ENCODE data around the gene NCDN.

Gene NCDN

DNA sequence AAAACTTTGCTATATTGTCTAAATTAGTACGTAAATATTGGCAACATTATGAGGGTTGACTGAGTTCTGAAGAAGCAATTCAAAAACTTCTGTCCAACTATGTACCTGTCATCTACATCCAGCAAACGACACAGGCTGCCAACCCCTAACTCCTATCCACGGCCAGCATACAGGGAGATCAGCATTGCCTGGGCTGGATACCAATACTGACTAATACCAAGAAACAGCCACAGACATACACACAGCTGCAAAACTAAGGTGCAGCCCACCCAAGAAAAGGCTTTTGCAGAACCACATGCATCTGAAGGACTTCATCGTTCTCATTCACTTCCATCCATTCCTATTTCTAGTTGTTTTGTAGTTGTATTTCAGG lies 2.4 kb upstream of the NCDN start:
- no peak for DNase-seq

- DNase-seq = no peak
Measured at GRCh38 chr1:35555601-35556477, 1.8 kb upstream of the NCDN start.

- no peak for DNase-seq
Measured at GRCh38 chr1:35556484-35557117, 998 bp upstream of the NCDN start.

- DNase-seq = no peak
Measured at GRCh38 chr1:35557118-35557610, 435 bp upstream of the NCDN start, which contains the start of gene KIAA0319L. Gene KIAA0319L, minus strand, starts transcription at chr1:35557403. Its CDS starts 2,912 bp downstream, at chr1:35554491.

GRCh38 chr1:35558374-35559316 lies 1.0 kb downstream of the NCDN start:
- DNase-seq = no peak

DNA sequence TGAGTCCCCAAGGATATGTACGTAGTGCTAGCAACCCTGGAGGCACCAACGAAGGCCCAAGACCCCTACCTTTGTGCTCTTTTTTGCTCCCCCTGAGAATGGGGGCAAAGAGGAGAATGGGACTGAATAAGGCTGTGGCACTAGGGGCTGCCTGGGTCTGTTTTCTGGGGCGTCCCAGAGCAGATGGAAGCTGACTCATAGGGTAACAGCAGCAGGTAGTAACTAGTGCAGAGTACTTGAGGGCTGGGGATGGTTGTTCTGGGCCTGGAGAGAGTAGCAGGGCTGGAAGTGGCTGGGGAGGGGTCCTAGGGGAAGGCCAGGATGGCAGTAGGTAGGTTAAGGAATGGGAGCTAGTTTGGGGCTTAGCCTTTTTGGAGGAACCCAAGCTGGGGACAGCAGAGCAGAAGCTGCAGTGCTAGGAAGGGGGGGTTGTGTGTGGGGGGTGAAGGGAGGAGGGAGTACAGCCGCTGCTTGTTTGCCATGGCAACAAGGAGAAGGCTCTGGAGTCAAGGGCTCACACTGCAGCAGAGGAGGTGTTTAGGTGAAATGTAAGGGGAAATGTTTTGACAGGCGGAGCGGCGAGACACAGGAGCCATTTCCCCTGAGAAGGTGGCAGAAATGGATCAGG lies 1.8 kb downstream of the NCDN start:
- no peak for DNase-seq

DNA sequence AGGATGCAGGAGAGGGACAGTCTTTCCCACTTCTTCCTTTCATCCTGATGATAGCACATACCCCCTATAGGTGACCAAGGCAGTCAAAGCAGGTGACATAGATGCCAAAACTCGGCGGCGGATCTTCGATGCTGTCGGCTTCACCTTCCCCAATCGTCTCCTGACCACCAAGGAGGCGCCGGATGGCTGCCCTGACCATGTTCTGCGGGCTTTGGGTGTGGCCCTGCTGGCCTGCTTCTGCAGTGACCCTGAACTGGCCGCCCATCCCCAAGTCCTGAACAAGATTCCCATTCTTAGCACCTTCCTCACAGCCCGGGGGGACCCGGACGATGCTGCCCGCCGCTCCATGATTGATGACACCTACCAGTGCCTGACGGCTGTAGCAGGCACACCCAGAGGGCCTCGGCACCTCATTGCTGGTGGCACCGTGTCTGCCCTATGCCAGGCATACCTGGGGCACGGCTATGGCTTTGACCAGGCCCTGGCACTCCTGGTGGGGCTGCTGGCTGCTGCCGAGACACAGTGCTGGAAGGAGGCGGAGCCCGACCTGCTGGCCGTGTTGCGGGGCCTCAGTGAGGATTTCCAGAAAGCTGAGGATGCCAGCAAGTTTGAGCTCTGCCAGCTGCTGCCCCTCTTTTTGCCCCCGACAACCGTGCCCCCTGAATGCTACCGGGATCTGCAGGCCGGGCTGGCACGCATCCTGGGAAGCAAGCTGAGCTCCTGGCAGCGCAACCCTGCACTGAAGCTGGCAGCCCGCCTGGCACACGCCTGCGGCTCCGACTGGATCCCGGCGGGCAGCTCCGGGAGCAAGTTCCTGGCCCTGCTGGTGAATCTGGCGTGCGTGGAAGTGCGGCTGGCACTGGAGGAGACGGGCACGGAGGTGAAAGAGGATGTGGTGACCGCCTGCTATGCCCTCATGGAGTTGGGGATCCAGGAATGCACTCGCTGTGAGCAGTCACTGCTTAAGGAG lies 2.9 kb downstream of the NCDN start:
- DNase-seq = no peak

GRCh38 chr1:35561297-35561971 lies 3.8 kb downstream of the NCDN start:
- no peak for DNase-seq

GRCh38 chr1:35561972-35562680 lies 4.5 kb downstream of the NCDN start:
- DNase-seq = no peak

GRCh38 chr1:35563166-35563565 lies 5.6 kb downstream of the NCDN start:
- DNase-seq = no peak

DNA sequence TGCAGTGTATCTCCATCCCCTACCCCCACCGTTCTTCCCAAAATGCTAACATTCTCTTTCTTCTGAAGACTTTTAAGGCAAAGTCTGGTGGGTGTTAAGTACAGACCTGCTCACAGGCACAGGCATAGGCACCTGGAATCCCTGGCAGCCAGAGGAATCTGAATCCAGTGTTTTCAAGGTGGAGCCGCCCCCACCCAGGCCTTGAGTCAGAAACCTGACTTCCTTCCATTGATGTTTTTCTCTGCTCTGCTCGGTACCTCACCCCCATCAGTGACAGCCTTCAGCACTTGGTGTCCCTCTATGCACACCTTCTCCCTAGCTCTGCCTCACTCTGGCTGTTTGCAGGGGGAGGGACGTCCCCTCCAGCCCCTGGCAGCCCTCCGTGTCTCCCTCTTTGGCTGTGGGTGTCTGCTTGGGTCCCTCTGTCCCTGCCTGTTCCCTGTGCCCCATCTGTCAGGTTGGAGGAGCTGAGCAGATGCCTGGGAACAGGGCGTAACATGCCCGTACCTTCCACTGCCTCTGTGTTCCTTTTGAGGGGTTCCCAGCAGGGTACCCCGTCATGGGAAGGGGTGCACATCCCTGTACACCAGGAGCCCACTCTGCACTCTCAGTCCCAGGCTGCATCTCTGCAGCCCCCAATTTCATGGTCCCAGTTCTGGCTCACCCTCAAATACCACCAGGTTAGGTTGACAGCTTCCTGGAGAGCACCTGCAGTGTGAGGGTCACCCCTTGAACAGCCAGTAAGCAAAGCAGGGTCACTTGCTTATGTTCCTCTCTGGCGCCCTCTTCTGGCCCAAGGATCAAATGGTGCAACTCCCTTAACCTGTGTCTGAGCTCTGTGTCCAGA lies 6.7 kb downstream of the NCDN start:
- DNase-seq = peak; percentile 76 to 84

DNA sequence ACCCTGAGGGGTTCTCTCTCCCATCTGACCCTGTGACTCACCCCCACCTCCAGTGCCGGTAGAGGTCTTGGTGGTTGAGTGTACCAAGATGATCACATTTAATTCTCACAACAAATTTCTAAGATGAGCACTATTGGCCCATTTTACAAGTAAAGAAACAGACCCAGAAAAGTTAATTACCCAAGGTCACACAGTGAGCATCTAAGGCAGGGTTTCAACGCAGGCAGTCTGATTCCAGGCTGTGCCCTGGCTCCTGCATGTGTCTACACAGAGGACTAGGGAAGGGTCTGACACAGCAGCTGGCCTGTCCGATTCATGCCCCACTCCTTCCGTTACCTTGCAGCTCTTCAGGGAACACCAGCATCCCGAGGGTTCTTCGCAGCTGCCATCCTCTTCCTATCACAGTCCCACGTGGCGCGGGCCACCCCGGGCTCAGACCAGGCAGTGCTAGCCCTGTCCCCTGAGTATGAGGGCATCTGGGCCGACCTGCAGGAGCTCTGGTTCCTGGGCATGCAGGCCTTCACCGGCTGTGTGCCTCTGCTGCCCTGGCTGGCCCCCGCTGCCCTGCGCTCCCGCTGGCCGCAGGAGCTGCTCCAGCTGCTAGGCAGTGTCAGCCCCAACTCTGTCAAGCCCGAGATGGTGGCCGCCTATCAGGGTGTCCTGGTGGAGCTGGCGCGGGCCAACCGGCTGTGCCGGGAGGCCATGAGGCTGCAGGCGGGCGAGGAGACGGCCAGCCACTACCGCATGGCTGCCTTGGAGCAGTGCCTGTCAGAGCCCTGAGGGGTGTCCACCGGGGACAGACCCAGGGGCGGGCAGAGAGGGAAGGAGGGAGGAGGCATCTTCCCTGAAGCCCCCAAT lies 7.5 kb downstream of the NCDN start:
- DNase-seq = no peak

GRCh38 chr1:35565742-35566133 lies 8.1 kb downstream of the NCDN start:
- DNase-seq = no peak

GRCh38 chr1:35567947-35568558 lies 10.5 kb downstream of the NCDN start:
- no peak for DNase-seq

GRCh38 chr1:35568975-35569395 lies 11.4 kb downstream of the NCDN start:
- peak; percentile 54 to 66 for DNase-seq

DNA sequence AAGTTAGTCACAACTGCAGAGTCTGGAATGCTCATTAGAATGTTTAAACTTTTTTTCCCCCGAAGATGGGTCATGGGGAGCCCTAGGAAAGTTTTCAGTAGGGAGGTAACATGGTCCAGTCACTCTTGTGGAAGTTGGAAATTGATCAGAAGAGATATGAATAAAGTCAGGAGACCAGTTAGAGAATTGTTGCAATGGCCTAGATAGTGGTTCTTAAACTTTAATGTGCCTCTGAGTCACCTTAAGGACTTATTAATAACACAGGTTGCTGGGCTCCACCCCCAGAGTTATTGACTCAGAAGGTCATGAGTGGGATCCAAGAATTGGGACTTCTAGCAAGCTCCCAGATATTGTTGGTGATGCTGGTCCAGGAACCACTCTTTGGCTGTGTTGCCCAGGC lies 12.3 kb downstream of the NCDN start:
- no peak for DNase-seq

GRCh38 chr1:35570589-35571137 lies 13.1 kb downstream of the NCDN start:
- DNase-seq = no peak

All from activated CD4-positive, alpha-beta T cell treated with anti-CD3 and anti-CD28 coated beads for 4 hours (primary cell).